Measurements from ENCODE around the gene KCNQ1. TPM values are rescaled to one million over a fixed set of nuclear protein-coding genes. Genes with fewer than 3 reads are reported as not detected.

KCNQ1 gene
- total RNA-seq, 4 donors from 2014 or later: 0.89 to 2.2 (median 1.3) TPM

- peaks cover 15% of the 10 kb centered on the region for H3K4me1 ChIP-seq
- TF ChIP-seq POLR2A (IDR thresholded peaks at IDR 0.05) (no peak), EP300 (IDR thresholded peaks at IDR 0.05) (no peak), POLR2AphosphoS5 (IDR thresholded peaks at IDR 0.05) (no peak), CTCF (IDR thresholded peaks at IDR 0.05) (no peak)
- DNase-seq (ENCODE audit: low spot score in 2 of 2): no peak
- H3K27ac ChIP-seq: no peak overlapping the region
- WGBS: no CpG with 5 or more reads among the region's 90 CpGs
- H3K4me3 ChIP-seq: no peak overlapping the region
- H3K9me3 ChIP-seq: no peaks in the 10 kb centered on the region
- H3K36me3 ChIP-seq: no peaks in the 10 kb centered on the region
- H3K27me3 ChIP-seq: peaks cover 46% of the 10 kb centered on the region
Observed at GRCh38 chr11:2869561-2870427, 425.0 kb downstream of the KCNQ1 start.

GRCh38 chr11:2870460-2870859, 425.7 kb downstream of the KCNQ1 start:
- H3K36me3 ChIP-seq: no peaks in the 10 kb centered on the region
- no peak overlapping the region for H3K27ac ChIP-seq
- no peak for TF ChIP-seq POLR2AphosphoS5 (IDR thresholded peaks at IDR 0.05)
- TF ChIP-seq POLR2A (IDR thresholded peaks at IDR 0.05): no peak
- no peak for TF ChIP-seq EP300 (IDR thresholded peaks at IDR 0.05)
- no peak for TF ChIP-seq CTCF (IDR thresholded peaks at IDR 0.05)
- H3K27me3 ChIP-seq: peaks cover 45% of the 10 kb centered on the region
- no peak for DNase-seq (ENCODE audit: low spot score in 2 of 2)
- no peak overlapping the region for H3K4me3 ChIP-seq
- WGBS: 62% methylated on average over 3 of the region's 17 CpGs
- H3K4me1 ChIP-seq: peaks cover 15% of the 10 kb centered on the region
- H3K9me3 ChIP-seq: no peaks in the 10 kb centered on the region

GRCh38 chr11:2870969-2871680, 426.3 kb downstream of the KCNQ1 start:
- no peak overlapping the region for H3K4me3 ChIP-seq
- H3K27me3 ChIP-seq: peaks cover 45% of the 10 kb centered on the region
- peaks cover 15% of the 10 kb centered on the region for H3K4me1 ChIP-seq
- TF ChIP-seq POLR2AphosphoS5 (IDR thresholded peaks at IDR 0.05) (no peak), EP300 (IDR thresholded peaks at IDR 0.05) (no peak), POLR2A (IDR thresholded peaks at IDR 0.05) (no peak), CTCF (IDR thresholded peaks at IDR 0.05) (no peak)
- DNase-seq (ENCODE audit: low spot score in 2 of 2): no peak
- no peaks in the 10 kb centered on the region for H3K9me3 ChIP-seq
- WGBS: 53% methylated on average over 16 of the region's 22 CpGs
- no peaks in the 10 kb centered on the region for H3K36me3 ChIP-seq
- no peak overlapping the region for H3K27ac ChIP-seq

GRCh38 chr11:2874963-2875362, 430.2 kb downstream of the KCNQ1 start:
- no peak for TF ChIP-seq POLR2AphosphoS5 (IDR thresholded peaks at IDR 0.05)
- H3K4me1 ChIP-seq: peaks cover 7% of the 10 kb centered on the region
- 87% methylated on average over 10 of the region's 10 CpGs for WGBS

GRCh38 chr11:2877474-2877873, 432.7 kb downstream of the KCNQ1 start:
- 63% methylated on average over 6 of the region's 6 CpGs for WGBS
- Histone ChIP-seq H3K9me3 (no peaks in the 10 kb centered on the region), H3K36me3 (no peaks in the 10 kb centered on the region), H3K4me1 (peaks cover 3% of the 10 kb centered on the region), H3K27me3 (no peaks in the 10 kb centered on the region), H3K27ac (no peak overlapping the region), H3K4me3 (no peak overlapping the region)
- TF ChIP-seq CTCF (IDR thresholded peaks at IDR 0.05) (no peak), EP300 (IDR thresholded peaks at IDR 0.05) (no peak), POLR2AphosphoS5 (IDR thresholded peaks at IDR 0.05) (no peak), POLR2A (IDR thresholded peaks at IDR 0.05) (no peak)
- no peak for DNase-seq (ENCODE audit: low spot score in 2 of 2)

More at GRCh38 chr11:2874963-2875362, 430.2 kb downstream of the KCNQ1 start:
- H3K36me3 ChIP-seq: no peaks in the 10 kb centered on the region
- H3K27ac ChIP-seq: no peak overlapping the region
- H3K4me3 ChIP-seq: no peak overlapping the region
- no peak for DNase-seq (ENCODE audit: low spot score in 2 of 2)
- peaks cover 20% of the 10 kb centered on the region for H3K27me3 ChIP-seq
- H3K9me3 ChIP-seq: no peaks in the 10 kb centered on the region
